Measurements from ENCODE around the gene TRABD2B. TPM values are rescaled to one million over a fixed set of nuclear protein-coding genes. Genes with fewer than 3 reads are reported as not detected.

Gene TRABD2B
- total RNA-seq, 2 donors from 2014 or later: 3.8 to 10.7 TPM

DNA sequence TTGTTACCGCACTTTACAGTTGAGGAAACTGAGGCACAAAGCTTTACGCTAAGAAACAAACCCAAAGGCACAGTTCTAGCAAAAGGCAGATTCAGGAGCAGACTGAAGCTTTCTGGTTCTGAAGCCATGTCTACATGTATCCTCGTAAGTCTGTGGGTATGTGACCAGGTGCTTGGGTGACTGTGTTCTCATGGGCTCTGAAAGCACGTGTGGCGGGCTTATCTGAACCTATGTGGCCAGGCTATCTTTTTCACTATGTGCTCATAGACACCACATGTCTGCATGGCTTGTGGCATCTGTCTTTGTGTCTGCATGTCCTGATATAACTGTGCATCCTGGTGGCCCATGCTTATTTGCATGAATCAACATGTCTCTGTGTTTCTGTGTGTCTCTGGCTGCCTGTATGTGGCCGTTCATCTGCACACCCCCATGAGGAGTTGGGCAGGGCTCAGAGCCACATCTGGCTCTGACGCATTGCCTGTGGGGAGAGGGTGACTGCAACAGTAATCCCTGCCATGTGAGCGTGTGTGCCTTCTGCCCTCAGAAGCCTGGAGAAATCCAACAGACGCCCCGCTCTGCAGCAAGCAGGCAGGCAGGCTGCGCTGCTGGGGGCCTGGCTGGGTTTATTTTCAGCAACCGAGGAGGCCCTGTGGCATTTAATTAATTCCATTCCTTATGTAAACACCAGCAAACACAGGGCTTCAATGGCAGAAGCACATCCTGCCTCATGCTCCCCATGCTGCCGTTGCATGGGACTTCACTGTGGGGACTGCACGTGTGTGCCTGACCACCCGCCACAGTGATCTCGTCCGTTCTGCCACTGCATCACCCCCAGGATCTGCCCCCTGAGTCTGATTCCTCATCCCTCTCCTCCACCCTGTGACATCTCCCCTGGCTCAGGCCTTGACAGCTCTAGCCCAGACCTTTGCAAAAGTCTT lies 115.4 kb downstream of the TRABD2B start:
- H3K4me3 ChIP-seq: no peak overlapping the region
- H3K27ac ChIP-seq: no peak overlapping the region
- ATAC-seq (ENCODE audit: insufficient number of reproducible peaks, low FRiP score, low read depth): no peak
- H3K4me1 ChIP-seq (ENCODE audit: control insufficient read depth in 1 of 2, low read depth in 2 of 2): no peaks in the 10 kb centered on the region
- DNase-seq (ENCODE audit: low spot score): no peak
- H3K27me3 ChIP-seq (replicated peaks; ENCODE audit: insufficient read depth): no peaks in the 10 kb centered on the region
- TF ChIP-seq, protein P1, sequence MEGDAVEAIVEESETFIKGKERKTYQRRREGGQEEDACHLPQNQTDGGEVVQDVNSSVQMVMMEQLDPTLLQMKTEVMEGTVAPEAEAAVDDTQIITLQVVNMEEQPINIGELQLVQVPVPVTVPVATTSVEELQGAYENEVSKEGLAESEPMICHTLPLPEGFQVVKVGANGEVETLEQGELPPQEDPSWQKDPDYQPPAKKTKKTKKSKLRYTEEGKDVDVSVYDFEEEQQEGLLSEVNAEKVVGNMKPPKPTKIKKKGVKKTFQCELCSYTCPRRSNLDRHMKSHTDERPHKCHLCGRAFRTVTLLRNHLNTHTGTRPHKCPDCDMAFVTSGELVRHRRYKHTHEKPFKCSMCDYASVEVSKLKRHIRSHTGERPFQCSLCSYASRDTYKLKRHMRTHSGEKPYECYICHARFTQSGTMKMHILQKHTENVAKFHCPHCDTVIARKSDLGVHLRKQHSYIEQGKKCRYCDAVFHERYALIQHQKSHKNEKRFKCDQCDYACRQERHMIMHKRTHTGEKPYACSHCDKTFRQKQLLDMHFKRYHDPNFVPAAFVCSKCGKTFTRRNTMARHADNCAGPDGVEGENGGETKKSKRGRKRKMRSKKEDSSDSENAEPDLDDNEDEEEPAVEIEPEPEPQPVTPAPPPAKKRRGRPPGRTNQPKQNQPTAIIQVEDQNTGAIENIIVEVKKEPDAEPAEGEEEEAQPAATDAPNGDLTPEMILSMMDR (IDR thresholded peaks at IDR 0.05): no peak
- no peaks in the 10 kb centered on the region for H3K36me3 ChIP-seq
- no peaks in the 10 kb centered on the region for H3K9me3 ChIP-seq

DNA sequence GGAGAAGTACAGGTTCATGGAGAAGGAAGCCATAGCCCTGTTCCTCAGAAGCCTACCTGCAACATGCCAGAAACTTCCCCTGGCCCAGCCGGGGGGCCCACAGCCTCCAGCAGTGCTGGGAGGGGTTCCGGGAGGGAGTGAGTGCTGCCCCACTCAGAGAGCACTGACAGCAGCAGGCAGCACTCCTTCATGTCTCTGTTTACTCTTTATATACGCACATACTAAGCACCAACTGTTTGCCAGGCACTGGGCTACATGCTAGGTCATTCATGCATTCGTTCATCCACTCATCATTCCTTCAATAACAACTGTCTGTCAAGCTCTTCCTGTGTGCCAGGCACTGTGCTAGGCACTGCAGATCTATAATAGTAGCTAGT lies 120.6 kb downstream of the TRABD2B start:
- ATAC-seq (ENCODE audit: insufficient number of reproducible peaks, low FRiP score, low read depth): no peak
- no peak for DNase-seq (ENCODE audit: low spot score)
- H3K27me3 ChIP-seq (replicated peaks; ENCODE audit: insufficient read depth): no peaks in the 10 kb centered on the region
- no peaks in the 10 kb centered on the region for H3K36me3 ChIP-seq
- H3K4me1 ChIP-seq (ENCODE audit: control insufficient read depth in 1 of 2, low read depth in 2 of 2): peaks cover 9 to 18% of the 10 kb centered on the region in 2 donors
- no peaks in the 10 kb centered on the region for H3K9me3 ChIP-seq
- TF ChIP-seq, protein P1 (IDR thresholded peaks at IDR 0.05): no peak
- H3K4me3 ChIP-seq: no peak overlapping the region
- no peak overlapping the region for H3K27ac ChIP-seq

DNA sequence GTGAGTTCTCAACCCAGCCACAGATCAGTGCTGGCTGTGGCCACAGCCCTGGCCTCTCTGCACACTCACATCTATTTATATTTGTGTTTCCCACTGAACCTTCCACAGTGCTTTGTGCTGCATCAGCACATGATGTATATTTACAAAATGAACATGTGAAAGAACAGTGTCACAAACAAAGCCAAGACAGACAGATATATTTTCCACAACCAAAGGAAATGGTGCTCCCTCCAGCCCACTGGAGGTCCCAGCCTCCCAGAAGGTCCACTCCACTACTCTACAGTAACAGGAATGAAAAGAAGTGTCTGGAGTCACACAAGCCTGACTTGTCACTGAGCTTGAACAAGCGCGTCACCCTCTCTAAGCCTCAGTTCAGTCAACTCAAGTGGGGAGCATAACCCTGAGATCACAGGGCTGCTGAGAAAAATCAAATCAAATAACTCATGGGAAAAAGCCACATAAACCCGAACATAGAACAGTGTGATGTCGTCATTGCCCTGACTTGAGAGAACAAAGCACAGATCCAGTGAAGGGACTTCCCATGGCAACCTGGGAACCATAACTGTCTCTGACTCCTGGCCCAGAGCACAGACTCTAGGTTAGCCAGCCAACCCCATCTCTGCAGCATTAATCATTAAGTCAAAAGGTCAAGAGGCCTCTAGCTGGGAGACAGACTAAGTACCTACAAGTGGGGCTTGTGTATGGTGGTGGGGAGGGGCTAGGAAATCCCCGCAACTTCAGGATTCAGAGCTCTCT lies 121.2 kb downstream of the TRABD2B start:
- Histone ChIP-seq H3K36me3 (no peaks in the 10 kb centered on the region), H3K4me3 (no peak overlapping the region), H3K4me1 (ENCODE audit: control insufficient read depth in 1 of 2, low read depth in 2 of 2) (peaks cover 11 to 19% of the 10 kb centered on the region in 2 donors), H3K27ac (no peak overlapping the region), H3K9me3 (no peaks in the 10 kb centered on the region), H3K27me3 (replicated peaks; ENCODE audit: insufficient read depth) (no peaks in the 10 kb centered on the region)
- TF ChIP-seq, protein P1 (IDR thresholded peaks at IDR 0.05): no peak
- DNase-seq (ENCODE audit: low spot score): no peak
- no peak for ATAC-seq (ENCODE audit: insufficient number of reproducible peaks, low FRiP score, low read depth)

DNA sequence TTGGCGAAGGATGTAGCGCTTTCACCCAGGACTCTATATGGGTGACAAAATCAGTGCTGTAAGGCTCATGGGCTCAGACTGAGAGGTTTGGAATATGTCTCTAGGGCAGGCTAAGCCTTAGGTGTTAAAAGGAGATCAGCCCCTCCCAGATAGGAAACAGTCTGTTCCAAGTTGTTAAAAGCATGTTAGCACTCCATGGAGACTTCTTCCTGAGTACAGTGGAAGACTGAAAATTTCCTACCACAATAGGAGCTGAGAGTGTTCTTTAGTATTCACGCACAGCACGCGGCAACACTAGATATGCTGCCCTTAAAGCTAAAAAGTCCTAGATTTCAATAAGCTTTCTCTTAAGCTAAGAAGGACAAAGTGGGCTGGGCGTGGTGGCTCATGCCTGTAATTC lies 122.1 kb downstream of the TRABD2B start:
- ATAC-seq (ENCODE audit: insufficient number of reproducible peaks, low FRiP score, low read depth) (no peak), DNase-seq (ENCODE audit: low spot score) (no peak)
- Histone ChIP-seq H3K4me1 (ENCODE audit: control insufficient read depth in 1 of 2, low read depth in 2 of 2) (peaks cover 11 to 19% of the 10 kb centered on the region in 2 donors), H3K36me3 (no peaks in the 10 kb centered on the region), H3K4me3 (no peak overlapping the region), H3K9me3 (no peaks in the 10 kb centered on the region), H3K27ac (no peak overlapping the region), H3K27me3 (replicated peaks; ENCODE audit: insufficient read depth) (no peaks in the 10 kb centered on the region)
- TF ChIP-seq, protein P1 (IDR thresholded peaks at IDR 0.05): no peak

DNA sequence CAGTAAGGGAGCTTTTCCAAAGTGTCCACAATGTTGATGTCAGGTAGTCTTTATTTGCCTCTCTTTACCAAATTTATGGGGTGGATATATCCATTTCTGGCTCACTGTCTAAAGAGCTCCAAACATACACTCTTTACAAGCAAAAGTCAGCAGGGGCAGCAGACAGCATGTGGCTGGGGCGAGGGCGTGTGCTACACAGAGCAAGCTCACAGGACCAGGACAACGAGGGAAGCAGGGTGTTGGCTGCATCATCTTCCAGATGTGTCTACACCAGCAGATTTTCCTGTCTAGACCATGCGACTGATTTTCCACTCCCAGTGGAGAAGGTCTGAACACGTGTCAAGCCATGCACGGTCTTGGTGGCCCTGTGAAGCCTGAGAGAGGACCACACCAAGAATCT lies 123.8 kb downstream of the TRABD2B start:
- ATAC-seq (ENCODE audit: insufficient number of reproducible peaks, low FRiP score, low read depth): no peak
- no peak for DNase-seq (ENCODE audit: low spot score)
- TF ChIP-seq, protein P1 (IDR thresholded peaks at IDR 0.05): no peak
- Histone ChIP-seq H3K27me3 (replicated peaks; ENCODE audit: insufficient read depth) (no peaks in the 10 kb centered on the region), H3K4me1 (ENCODE audit: control insufficient read depth in 1 of 2, low read depth in 2 of 2) (peaks cover 11 to 19% of the 10 kb centered on the region in 2 donors), H3K36me3 (no peaks in the 10 kb centered on the region), H3K9me3 (no peaks in the 10 kb centered on the region), H3K4me3 (no peak overlapping the region), H3K27ac (no peak overlapping the region)
